K562 (cell line): ENCODE measurements around the gene TJP2. TPM values are rescaled to one million over a fixed set of nuclear protein-coding genes. Genes with fewer than 3 reads are reported as not detected.
A peak's percentile ranks its signal among the peaks of the same experiment; 100 is the strongest.

Experiments used
- ATAC-seq: fragments of 200-7000 bp; cut with Tn5 transposase; 3 replicates; pipeline ENCODE4 v1.9.1; 2020; ENCODE audit warnings: moderate library complexity
- BruUV-seq: library from RNA; stranded (reverse); fragments of 400-500 nt; replicated peaks from 2 replicates; lab custom pipeline; 2021; lab: Mats Ljungman, UMichigan
- CTCF ChIA-PET: fragments of 300-600 bp; formaldehyde crosslinking; extraction: SDS; loops from one replicate; lab custom pipeline; 2021; ENCODE audit warnings: low intra/inter-chr PET ratio; lab: Yijun Ruan, JAX
- POLR2A ChIA-PET: fragments of 300-600, 350-650 bp; sonication (Branson Sonifier 250); formaldehyde crosslinking; extraction: SDS; loops from one replicate; lab custom pipeline; 2021; ENCODE audit warnings: antibody characterized with exemption, inconsistent platforms; lab: Yijun Ruan, JAX
- DNase-seq, 4 experiments: peaks; one replicate each; pipeline versions ENCODE4 v3.0.0 to v3.0.0-alpha.2; 2011 to 2018; ENCODE audit warnings: low spot score in 3 of 4, mixed read lengths in 3 of 4; ENCODE audit errors: extremely low read depth in 1 of 4
- FAIRE-seq: peaks from 2 replicates; lab custom pipeline; 2011; peaks lifted over from hg19 to GRCh38; lab: Jason Lieb, UNC
- H2AFZ ChIP-seq: 2 replicates; pipeline ENCODE4 v1.6.0; 2011; ENCODE audit warnings: low read depth, low read length, control low read depth, inconsistent platforms
- H3K27ac ChIP-seq: fragments of 200-600 bp; 3 replicates; pipeline ENCODE4 v1.8.0; 2011; ENCODE audit warnings: low read depth, mild to moderate bottlenecking, control low read depth, inconsistent platforms, low read length, moderate library complexity, mixed read lengths; ENCODE audit errors: extremely low read depth
- H3K27me3 ChIP-seq, 2 experiments: fragments of 300-600 bp in 1 of 2; 2 replicates in 1 of 2; 3 replicates in 1 of 2; pipeline versions ENCODE4 v1.6.0 to v1.8.0; 2011; ENCODE audit warnings: inconsistent platforms in 2 of 2, low read length in 2 of 2, mild to moderate bottlenecking in 1 of 2, mixed read lengths in 1 of 2, moderate library complexity in 1 of 2; ENCODE audit not compliant: control insufficient read depth in 2 of 2, insufficient read depth in 2 of 2
- H3K36me3 ChIP-seq: fragments of 300-600 bp; 3 replicates; pipeline ENCODE4 v1.8.0; 2011; ENCODE audit warnings: mild to moderate bottlenecking, low read length, inconsistent platforms; ENCODE audit not compliant: control insufficient read depth, insufficient read depth
- H3K4me1 ChIP-seq, 2 experiments: fragments of 200-600 bp in 1 of 2; replicated peaks in 1 of 2; 2 replicates in 1 of 2; 3 replicates in 1 of 2; pipeline versions ENCODE4 v1.5.1 to v1.8.0; 2011; ENCODE audit warnings: inconsistent platforms in 2 of 2, low read length in 2 of 2, mild to moderate bottlenecking in 1 of 2, mixed read lengths in 1 of 2, moderate library complexity in 1 of 2; ENCODE audit not compliant: control insufficient read depth in 2 of 2, insufficient read depth in 2 of 2
- H3K4me2 ChIP-seq: 2 replicates; pipeline ENCODE4 v1.6.1; 2011; ENCODE audit warnings: low read length, control low read depth, inconsistent platforms, mixed read lengths; ENCODE audit not compliant: insufficient read depth
- H3K4me3 ChIP-seq: fragments of 200-600 bp; sonication (generic), shearing (Covaris generic); 2 replicates; pipeline ENCODE4 v1.5.1; 2016; ENCODE audit warnings: control low read depth, inconsistent platforms
- H3K79me2 ChIP-seq: fragments of 200-600 bp; 3 replicates; pipeline ENCODE4 v1.8.0; 2011; ENCODE audit warnings: low read length, inconsistent platforms; ENCODE audit not compliant: control insufficient read depth, insufficient read depth
- H3K9ac ChIP-seq, 2 experiments: 2 replicates each; pipeline versions ENCODE4 v1.6.0 to v1.6.1; 2011; ENCODE audit warnings: low read depth in 2 of 2, low read length in 2 of 2, control low read depth in 1 of 2, inconsistent platforms in 1 of 2, mild to moderate bottlenecking in 1 of 2, mixed read lengths in 1 of 2; ENCODE audit not compliant: insufficient read depth in 1 of 2
- H3K9me1 ChIP-seq: one replicate; pipeline ENCODE4 v1.6.0; 2011; ENCODE audit warnings: inconsistent platforms, mild to moderate bottlenecking, low read length, moderate library complexity; ENCODE audit not compliant: control insufficient read depth, insufficient read depth
- H3K9me3 ChIP-seq: replicated peaks from 2 replicates; pipeline ENCODE4 v1.5.1; 2011; ENCODE audit warnings: low read depth, low read length, inconsistent platforms; ENCODE audit not compliant: control insufficient read depth, insufficient read depth
- H4K20me1 ChIP-seq: replicated peaks from 2 replicates; pipeline ENCODE4 v1.6.1; 2011; ENCODE audit warnings: low read length, inconsistent platforms, mixed read lengths; ENCODE audit not compliant: control insufficient read depth, insufficient read depth
- C11orf30 ChIP-seq: fragments of 450-650 bp; IDR thresholded peaks from 2 replicates; pipeline ENCODE4 v1.6.1; 2016; ENCODE audit warnings: low read depth, mild to moderate bottlenecking
- CHD4 ChIP-seq: fragments of 200-600 bp; sonication (generic); IDR thresholded peaks from 3 replicates; pipeline ENCODE4 v1.6.1; 2012; ENCODE audit warnings: low read depth, mild to moderate bottlenecking, mixed read lengths, low read length, inconsistent platforms; ENCODE audit not compliant: insufficient read depth, insufficient replicate concordance, poor library complexity, severe bottlenecking
- MAFF ChIP-seq: IDR thresholded peaks from 2 replicates; pipeline ENCODE4 v1.6.1; 2012; ENCODE audit warnings: low read length, improper control_type of control experiment
- MAFG ChIP-seq: fragments of 450-650 bp; conservative IDR thresholded peaks from 2 replicates; pipeline ENCODE4 v1.6.1; 2016; ENCODE audit warnings: missing genetic modification characterization, missing compliant biosample characterization
- MAFK ChIP-seq: IDR thresholded peaks from 2 replicates; pipeline ENCODE4 v1.6.1; 2011; ENCODE audit warnings: low read length, improper control_type of control experiment
- MYC ChIP-seq, 2 experiments: fragments of 250-450 bp in 1 of 2; sonication (Bioruptor Pico) in 1 of 2; IDR thresholded peaks; 2 replicates each; pipeline versions ENCODE4 v1.5.1 to v1.6.1; 2012 to 2021; ENCODE audit warnings: low read depth in 2 of 2, borderline replicate concordance in 1 of 2, improper control_type of control experiment in 1 of 2, low read length in 1 of 2, mild to moderate bottlenecking in 1 of 2, moderate library complexity in 1 of 2
- SMARCA4 ChIP-seq: fragments of 450-650 bp; IDR thresholded peaks from 2 replicates; pipeline ENCODE4 v1.6.1; 2016
- ZNF316 ChIP-seq: fragments of 450-650 bp; IDR thresholded peaks from 2 replicates; pipeline ENCODE4 v1.6.1; 2016
- WGBS: fragments of 100-300 bp; shearing (Covaris generic); methylation state at CpG from one replicate; pipeline ENCODE4 v1.1.6; 2016; ENCODE audit warnings: low coverage, mixed read lengths; ENCODE audit not compliant: insufficient coverage; ENCODE audit errors: missing lambda C conversion rate; 5-methylcytosine and 5-hydroxymethylcytosine counted together
- in situ Hi-C: fragments of 300-500 bp; cut with MboI; formaldehyde crosslinking; loops from 4 replicates; pipeline ENCODE4 v1.15.0; 2018; ENCODE audit warnings: inconsistent platforms, mixed read lengths
- intact Hi-C: fragments of 100-400 bp; cut with micrococcal nuclease; formaldehyde crosslinking; loops from 2 replicates; pipeline ENCODE4 v1.14.2; 2022
- polyA plus RNA-seq, 8 experiments: library from polyadenylated mRNA; depleted of rRNA in 4 of 8; stranded (reverse) in 5 of 8; unstranded in 3 of 8; fragments of >200 nt; fragmentation: Nextera tagmentation in 2 of 8; fragmentation: Illumina TruSeq in 1 of 8; extraction: Ambion mirVana in 2 of 8; extraction: Trizol in 1 of 8; gene quantifications; 2 replicates each; pipeline versions ENCODE4 v1.2.1 to v1.2.3, GENCODE V29; 2011 to 2014; ENCODE audit warnings: inconsistent platforms in 1 of 8, missing spikeins in 1 of 8
- total RNA-seq, 7 experiments: library from RNA; depleted of rRNA in 6 of 7; stranded (reverse); fragments of >200 nt in 6 of 7; fragmentation: Illumina TruSeq in 2 of 7; extraction: Trizol in 2 of 7; gene quantifications; 2 replicates each; pipeline versions ENCODE4 v1.2.1 to v1.2.3, GENCODE V29; 2011 to 2021; ENCODE audit warnings: low replicate concordance in 1 of 7
- TF ChIP-seq, protein P1 (sequence below): IDR thresholded peaks from 2 replicates; pipeline ENCODE4 v1.6.1; 2011; ENCODE audit not compliant: insufficient read length; ENCODE audit errors: extremely low read depth

Gene TJP2
- total and polyA plus RNA-seq, 9 of the 15 experiments (the other 6 are each of a cell fraction or from before 2014, with no cell fraction given) = 4.0 to 24.1 (median 16.8) TPM

DNA sequence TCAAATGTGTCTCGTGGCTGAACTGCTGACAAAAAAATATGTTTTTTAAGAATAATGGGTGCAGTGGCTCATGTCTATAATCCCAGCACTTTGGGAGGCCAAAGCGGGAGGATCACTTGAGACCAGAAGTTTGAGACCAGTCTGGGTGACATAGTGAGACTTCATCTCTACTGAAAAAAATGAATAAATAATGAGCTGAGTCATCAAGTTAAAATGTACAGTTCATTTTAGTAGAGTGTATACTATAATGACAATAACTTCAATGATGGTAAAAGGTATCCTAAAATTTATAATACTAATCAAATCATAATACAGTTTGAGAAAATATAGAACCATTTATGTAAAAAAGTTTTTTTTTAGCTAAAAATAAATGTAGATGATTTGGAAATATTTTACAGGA lies 37.9 kb upstream of the TJP2 start:
- intact Hi-C loops = loop anchor here (5.0 kb wide), 1 partner anchor 84 kb away; no protein-coding TSS in a partner anchor
- DNase-seq = no peak
- Histone ChIP-seq H3K36me3 (no peaks in the 10 kb centered on the region), H3K9me1 (peaks cover 3% of the 10 kb centered on the region), H3K4me1 (peaks cover 3 to 5% of the 10 kb centered on the region in 2 experiments; a peak in 3 of 5 replicates), H3K79me2 (no peaks in the 10 kb centered on the region)
- CTCF ChIA-PET = no interaction called here
- no peak for TF ChIP-seq SMARCA4
- peak; percentile 63; the same call in 1 of the 2 replicates for TF ChIP-seq MAFF
- peak; percentile 94 for TF ChIP-seq ZNF316
- TF ChIP-seq CHD4 = no peak
- TF ChIP-seq, protein P1, sequence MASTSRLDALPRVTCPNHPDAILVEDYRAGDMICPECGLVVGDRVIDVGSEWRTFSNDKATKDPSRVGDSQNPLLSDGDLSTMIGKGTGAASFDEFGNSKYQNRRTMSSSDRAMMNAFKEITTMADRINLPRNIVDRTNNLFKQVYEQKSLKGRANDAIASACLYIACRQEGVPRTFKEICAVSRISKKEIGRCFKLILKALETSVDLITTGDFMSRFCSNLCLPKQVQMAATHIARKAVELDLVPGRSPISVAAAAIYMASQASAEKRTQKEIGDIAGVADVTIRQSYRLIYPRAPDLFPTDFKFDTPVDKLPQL = no peak
- peak; percentile 86 for TF ChIP-seq C11orf30
- TF ChIP-seq MAFK = peak; percentile 64; the same call in 1 of the 2 replicates
- peak; percentile 84 for TF ChIP-seq MAFG (tag)
- TF ChIP-seq MYC (IDR thresholded peaks at IDR 0.05; ENCODE audit: low read depth, low read length) = no peak
- TF ChIP-seq MYC (CRISPR knock-in tag; IDR thresholded peaks at IDR 0.05; ENCODE audit: borderline replicate concordance, low read depth) = no peak
- TF ChIP-seq, all 486 proteins: peak for 5
- Histone ChIP-seq H3K9me3 (no peaks in the 10 kb centered on the region), H3K4me2 (no peak overlapping the region), H2AFZ (no peak overlapping the region), H3K9ac (no peak overlapping the region), H3K27me3 (no peaks in the 10 kb centered on the region), H3K27ac (no peak overlapping the region), H4K20me1 (no peaks in the 10 kb centered on the region), H3K4me3 (no peak overlapping the region)
- ATAC-seq = no peak
- 83% methylated on average over 2 of the region's 2 CpGs for WGBS
- FAIRE-seq = no peak
- POLR2A ChIA-PET = no interaction called here
- in situ Hi-C loops = no loop called here
- BruUV-seq = no TSS peak
